Adrenal gland (tissue), 12 donors: ENCODE data around the gene LCN15. TPM values are rescaled to one million over a fixed set of nuclear protein-coding genes. Genes with fewer than 3 reads are reported as not detected.

Experiments
- DNase-seq, 7 donors: peaks; one replicate each; pipeline ENCODE4 v3.0.0-alpha.2; 2019 to 2020
- H3K27ac ChIP-seq, 5 donors: fragments of 200-600 bp; sonication (generic) in 4 of 5; 1 replicate in 3 of 5; 2 replicates in 2 of 5; pipeline versions ENCODE4 v1.5.1 to v1.8.0; 2016 to 2020; ENCODE audit warnings: mild to moderate bottlenecking in 1 of 5
- H3K27me3 ChIP-seq: fragments of 200-600 bp; 2 replicates; pipeline ENCODE4 v1.8.0; 2021
- H3K36me3 ChIP-seq, 2 donors: fragments of 200-600 bp; replicated peaks in 1 of 2; 1 replicate in 1 of 2; 2 replicates in 1 of 2; pipeline versions ENCODE4 v1.5.1 to v1.8.0; 2018 to 2022
- H3K4me1 ChIP-seq, 2 donors: fragments of 200-600 bp; replicated peaks in 1 of 2; 1 replicate in 1 of 2; 2 replicates in 1 of 2; pipeline versions ENCODE4 v1.5.1 to v1.8.0; 2018 to 2021
- H3K4me3 ChIP-seq, 4 donors: fragments of 200-600 bp; sonication (generic) in 3 of 4; one replicate each; pipeline ENCODE4 v1.5.1; 2016 to 2018
- H3K9me3 ChIP-seq, 3 donors: fragments of 200-600 bp; sonication (generic) in 1 of 3; replicated peaks in 1 of 3; 1 replicate in 2 of 3; 2 replicates in 1 of 3; pipeline versions ENCODE4 v1.5.1 to v1.8.0; 2016 to 2021
- CTCF ChIP-seq, 6 experiments: fragments of 450-650 bp in 4 of 6; fragments of 200-600 bp in 2 of 6; sonication (generic) in 1 of 6; IDR thresholded peaks; 1 replicate in 5 of 6; 2 replicates in 1 of 6; pipeline versions ENCODE4 v1.5.1 to v1.8.0; 2016 to 2021; ENCODE audit warnings: antibody characterized with exemption in 6 of 6, mild to moderate bottlenecking in 2 of 6, moderate library complexity in 1 of 6
- POLR2A ChIP-seq, 2 donors: fragments of 450-650 bp; IDR thresholded peaks; one replicate each; pipeline ENCODE4 v1.6.1; 2017; ENCODE audit warnings: antibody characterized with exemption in 2 of 2, mild to moderate bottlenecking in 2 of 2, moderate library complexity in 1 of 2
- WGBS, 4 donors: extraction: QIAGEN DNeasy Blood & Tissue Kit in 2 of 4; methylation state at CpG; one replicate each; pipeline versions ENCODE4 v1.1.5 to v1.1.7; 2013 to 2017; 5-methylcytosine and 5-hydroxymethylcytosine counted together
- intact Hi-C, 2 donors: fragments of 100-400 bp; cut with DNase I; formaldehyde crosslinking; loops; one replicate each; pipeline versions ENCODE4 v1.14.1 to v1.15.0; 2022 to 2023
- polyA plus RNA-seq, 3 donors: library from polyadenylated mRNA; stranded (reverse); fragments of 200-250 nt in 2 of 3; fragments of 350-450 nt in 1 of 3; fragmentation: Illumina TruSeq in 1 of 3; extraction: RNeasy Lipid Tissue Mini Kit (QIAGEN cat#74804) in 1 of 3; gene quantifications; one replicate each; pipeline ENCODE4 v1.2.3, GENCODE V29; 2013 to 2014
- total RNA-seq, 9 donors: library from RNA; depleted of rRNA in 4 of 9; stranded (reverse); fragments of >200 nt in 4 of 9; fragments of 120-200 nt in 1 of 9; fragmentation: NEBNext Ultra II Directional in 1 of 9; extraction: Animal tissue kit (Norgen Biotek cat#: 25700) in 1 of 9; gene quantifications; one replicate each; pipeline versions ENCODE4 v1.1.0 to v1.2.4, GENCODE V29; 2013 to 2023
- donor health status: healthy with polysubstance abuse.
- donor health status: Bipolar disorder and iron deficiency.
- donor health status: DM: yes; HTN: yes; CAD: no.
- donor health status: DM: no; HTN: no; CAD: no.
- donor health status: DM: no; HTN: no; CAD: no.
- donor health status: DM: yes; HTN: yes; CAD: no.

LCN15 gene
- total and polyA plus RNA-seq, 12 donors: not detected

- peaks cover 21 to 29% of the 10 kb centered on the region in 2 donors for H3K4me1 ChIP-seq
- H3K4me3 ChIP-seq: peak overlapping the region in 2 of 4 donors; percentile 48 to 84
- intact Hi-C loops: no loop called here
- no peaks in the 10 kb centered on the region for H3K27me3 ChIP-seq
- H3K27ac ChIP-seq: no peak overlapping the region
- WGBS, 4 donors: 33 to 40% (median 36%) methylated on average over 18 of the region's 18 CpGs
- H3K9me3 ChIP-seq: no peaks in the 10 kb centered on the region
- DNase-seq: peak in 1 of 7 donors; percentile 66
- H3K36me3 ChIP-seq: peaks cover 0 to 41% of the 10 kb centered on the region in 2 donors
- no peak for TF ChIP-seq POLR2A (IDR thresholded peaks at IDR 0.05)
- TF ChIP-seq CTCF (IDR thresholded peaks at IDR 0.05): peak in 4 of 6 experiments; percentile 12 to 29 (median 20)
Observed at GRCh38 chr9:136726631-136727191, 37.6 kb downstream of the LCN15 start.

- peaks cover 21 to 29% of the 10 kb centered on the region in 2 donors for H3K4me1 ChIP-seq
- peaks cover 0 to 41% of the 10 kb centered on the region in 2 donors for H3K36me3 ChIP-seq
- TF ChIP-seq CTCF (IDR thresholded peaks at IDR 0.05): no peak
- TF ChIP-seq POLR2A (IDR thresholded peaks at IDR 0.05): no peak
- H3K27ac ChIP-seq: no peak overlapping the region
- no peaks in the 10 kb centered on the region for H3K27me3 ChIP-seq
- intact Hi-C loops: no loop called here
- H3K9me3 ChIP-seq: no peaks in the 10 kb centered on the region
- DNase-seq: no peak
- WGBS, 4 donors: 51 to 81% (median 73%) methylated on average over 8 to 16 of the region's 16 CpGs
- H3K4me3 ChIP-seq: no peak overlapping the region
Observed at GRCh38 chr9:136726118-136726517, 38.2 kb downstream of the LCN15 start.

- Histone ChIP-seq H3K27ac (no peak overlapping the region), H3K36me3 (peaks cover 0 to 41% of the 10 kb centered on the region in 2 donors), H3K27me3 (no peaks in the 10 kb centered on the region), H3K4me3 (no peak overlapping the region), H3K9me3 (no peaks in the 10 kb centered on the region), H3K4me1 (peaks cover 21 to 29% of the 10 kb centered on the region in 2 donors)
- no peak for DNase-seq
- intact Hi-C loops: no loop called here
- TF ChIP-seq POLR2A (IDR thresholded peaks at IDR 0.05) (no peak), CTCF (IDR thresholded peaks at IDR 0.05) (no peak)
- 58 to 98% (median 84%) methylated on average over 5 to 10 of the region's 10 CpGs for WGBS, 4 donors
Observed at GRCh38 chr9:136725612-136726011, 38.7 kb downstream of the LCN15 start.

GRCh38 chr9:136724772-136725171 lies 39.5 kb downstream of the LCN15 start:
- Histone ChIP-seq H3K9me3 (no peaks in the 10 kb centered on the region), H3K36me3 (peaks cover 0 to 41% of the 10 kb centered on the region in 2 donors), H3K4me3 (no peak overlapping the region), H3K27ac (no peak overlapping the region), H3K4me1 (peaks cover 21 to 29% of the 10 kb centered on the region in 2 donors), H3K27me3 (no peaks in the 10 kb centered on the region)
- 79 to 88% (median 82%) methylated on average over 7 of the region's 7 CpGs for WGBS, 4 donors
- no peak for TF ChIP-seq POLR2A (IDR thresholded peaks at IDR 0.05)
- TF ChIP-seq CTCF (IDR thresholded peaks at IDR 0.05): no peak
- DNase-seq: no peak
- intact Hi-C loops: no loop called here
